T-helper 1 cell (primary cell): ENCODE data around the gene ACOXL.

Experiments used
- DNase-seq, 5 donors: peaks; one replicate each; pipeline ENCODE4 v3.0.0-alpha.2; 2012 to 2020

ACOXL gene

GRCh38 chr2:110718990-110719389, 13.4 kb upstream of the ACOXL start:
- DNase-seq = no peak

- DNase-seq = no peak
These were observed 11.8 kb upstream of the ACOXL start for GRCh38 chr2:110720547-110720946.

- DNase-seq = no peak
These were observed 7.6 kb upstream of the ACOXL start for GRCh38 chr2:110724820-110725219.

GRCh38 chr2:110725370-110725769, 7.0 kb upstream of the ACOXL start:
- no peak for DNase-seq

- no peak for DNase-seq
These were observed 6.5 kb upstream of the ACOXL start for GRCh38 chr2:110725859-110726258.

GRCh38 chr2:110726285-110726684, 6.1 kb upstream of the ACOXL start:
- DNase-seq = no peak

GRCh38 chr2:110727923-110728322, 4.5 kb upstream of the ACOXL start:
- no peak for DNase-seq

- no peak for DNase-seq
These were observed 3.3 kb upstream of the ACOXL start for GRCh38 chr2:110729106-110729505.

- no peak for DNase-seq
These were observed 1.3 kb upstream of the ACOXL start for GRCh38 chr2:110731064-110731463.

GRCh38 chr2:110735366-110735765, 3.0 kb downstream of the ACOXL start:
- no peak for DNase-seq

GRCh38 chr2:110737783-110738182, 5.4 kb downstream of the ACOXL start:
- DNase-seq = no peak

- no peak for DNase-seq
These were observed 8.5 kb downstream of the ACOXL start for GRCh38 chr2:110740747-110741349.

GRCh38 chr2:110741491-110741980, 9.2 kb downstream of the ACOXL start:
- no peak for DNase-seq

GRCh38 chr2:110742412-110742811, 10.0 kb downstream of the ACOXL start:
- no peak for DNase-seq

GRCh38 chr2:110743600-110743999, 11.2 kb downstream of the ACOXL start:
- DNase-seq = no peak

- no peak for DNase-seq
These were observed 12.1 kb downstream of the ACOXL start for GRCh38 chr2:110744429-110744828.

GRCh38 chr2:110745048-110745447, 12.7 kb downstream of the ACOXL start:
- no peak for DNase-seq

- no peak for DNase-seq
These were observed 14.5 kb downstream of the ACOXL start for GRCh38 chr2:110746586-110747521.

- no peak for DNase-seq
These were observed 15.4 kb downstream of the ACOXL start for GRCh38 chr2:110747522-110748488.

GRCh38 chr2:110748489-110748867, 16.1 kb downstream of the ACOXL start:
- DNase-seq = peak in 3 of 5 donors; percentile 22 to 94 (median 26)

GRCh38 chr2:110751642-110752041, 19.3 kb downstream of the ACOXL start:
- DNase-seq = no peak

GRCh38 chr2:110752871-110753270, 20.5 kb downstream of the ACOXL start:
- DNase-seq = no peak
